NB4 (cell line): Measurements from ENCODE around the gene MS4A3.

Experiments
- POLR2A ChIP-seq: IDR thresholded peaks from 2 replicates; pipeline ENCODE4 v1.6.1; 2011; ENCODE audit warnings: mild to moderate bottlenecking; ENCODE audit not compliant: insufficient read length; ENCODE audit errors: extremely low read depth
- TF ChIP-seq, protein P1 (sequence below): IDR thresholded peaks from one replicate; pipeline ENCODE4 v1.5.1; 2012; ENCODE audit warnings: low read depth, low read length

DNA sequence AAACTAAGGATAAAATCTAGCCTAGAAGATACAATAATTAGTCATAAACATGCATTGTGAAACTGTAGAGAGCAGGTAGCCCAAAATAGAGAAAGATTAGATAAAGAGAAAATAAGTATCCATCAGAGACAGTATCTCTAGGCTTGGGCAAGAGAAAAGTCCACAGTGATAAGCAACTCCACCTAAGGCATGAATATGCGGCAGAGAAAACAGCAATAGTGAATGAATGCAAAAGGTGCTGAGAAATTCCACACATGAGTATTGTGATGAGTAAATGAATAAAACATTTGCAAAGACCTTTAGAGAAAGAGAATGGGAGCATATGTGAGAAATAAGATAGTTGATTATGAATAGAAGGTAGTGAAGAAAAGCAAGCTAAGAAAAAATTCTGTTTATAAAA lies 40.7 kb downstream of the MS4A3 start:
- no peak for TF ChIP-seq POLR2A
- TF ChIP-seq, protein P1, sequence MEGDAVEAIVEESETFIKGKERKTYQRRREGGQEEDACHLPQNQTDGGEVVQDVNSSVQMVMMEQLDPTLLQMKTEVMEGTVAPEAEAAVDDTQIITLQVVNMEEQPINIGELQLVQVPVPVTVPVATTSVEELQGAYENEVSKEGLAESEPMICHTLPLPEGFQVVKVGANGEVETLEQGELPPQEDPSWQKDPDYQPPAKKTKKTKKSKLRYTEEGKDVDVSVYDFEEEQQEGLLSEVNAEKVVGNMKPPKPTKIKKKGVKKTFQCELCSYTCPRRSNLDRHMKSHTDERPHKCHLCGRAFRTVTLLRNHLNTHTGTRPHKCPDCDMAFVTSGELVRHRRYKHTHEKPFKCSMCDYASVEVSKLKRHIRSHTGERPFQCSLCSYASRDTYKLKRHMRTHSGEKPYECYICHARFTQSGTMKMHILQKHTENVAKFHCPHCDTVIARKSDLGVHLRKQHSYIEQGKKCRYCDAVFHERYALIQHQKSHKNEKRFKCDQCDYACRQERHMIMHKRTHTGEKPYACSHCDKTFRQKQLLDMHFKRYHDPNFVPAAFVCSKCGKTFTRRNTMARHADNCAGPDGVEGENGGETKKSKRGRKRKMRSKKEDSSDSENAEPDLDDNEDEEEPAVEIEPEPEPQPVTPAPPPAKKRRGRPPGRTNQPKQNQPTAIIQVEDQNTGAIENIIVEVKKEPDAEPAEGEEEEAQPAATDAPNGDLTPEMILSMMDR = no peak
